Calu3 (cell line): ENCODE results near the gene HCCS. TPM values are rescaled to one million over a fixed set of nuclear protein-coding genes. Genes with fewer than 3 reads are reported as not detected.

Source experiments
- BruUV-seq: library from RNA; stranded (reverse); fragments of 400-500 nt; replicated peaks from 2 replicates; lab custom pipeline; 2021; lab: Mats Ljungman, UMichigan
- CTCF ChIA-PET: fragments of 300-600 bp; sonication (Branson Sonifier 250); formaldehyde crosslinking; loops from one replicate; lab custom pipeline; 2022; ENCODE audit warnings: antibody characterized with exemption; lab: Charles Lee
- DNase-seq: peaks from one replicate; pipeline ENCODE4 v3.0.0; 2022
- H3K27ac Mint-ChIP-seq: one replicate; pipeline ENCODE4 v1.8.0; 2022; ENCODE audit warnings: mixed read lengths; ENCODE audit not compliant: unreplicated experiment
- H3K27me3 Mint-ChIP-seq: one replicate; pipeline ENCODE4 v1.8.0; 2022; ENCODE audit warnings: mixed read lengths; ENCODE audit not compliant: unreplicated experiment
- H3K36me3 Mint-ChIP-seq: one replicate; pipeline ENCODE4 v1.8.0; 2022; ENCODE audit warnings: mild to moderate bottlenecking, moderate library complexity, mixed read lengths; ENCODE audit not compliant: insufficient read depth, unreplicated experiment
- H3K4me1 Mint-ChIP-seq: one replicate; pipeline ENCODE4 v1.8.0; 2022; ENCODE audit warnings: mild to moderate bottlenecking, low read depth, mixed read lengths; ENCODE audit not compliant: unreplicated experiment
- H3K4me3 Mint-ChIP-seq: one replicate; pipeline ENCODE4 v1.8.0; 2022; ENCODE audit warnings: mild to moderate bottlenecking, low read depth, moderate library complexity, mixed read lengths; ENCODE audit not compliant: unreplicated experiment
- H3K9me3 Mint-ChIP-seq: one replicate; pipeline ENCODE4 v1.8.0; 2022; ENCODE audit warnings: low read depth, mixed read lengths; ENCODE audit not compliant: unreplicated experiment
- intact Hi-C: fragments of 100-400 bp; cut with micrococcal nuclease; formaldehyde crosslinking; loops from one replicate; pipeline ENCODE4 v1.10.0; 2022; ENCODE audit not compliant: unreplicated experiment
- total RNA-seq: library from RNA; stranded (reverse); gene quantifications from 2 replicates; pipeline ENCODE4 v1.2.3, GENCODE V29; 2022
- TF ChIP-seq, protein P1 (sequence below): fragments of 200-600 bp; IDR thresholded peaks from one replicate; pipeline ENCODE4 v1.8.0; 2022; ENCODE audit warnings: antibody characterized with exemption; ENCODE audit not compliant: unreplicated experiment

Gene HCCS
- total RNA-seq, 1 experiment from 2014 or later = 47.1 TPM

DNA sequence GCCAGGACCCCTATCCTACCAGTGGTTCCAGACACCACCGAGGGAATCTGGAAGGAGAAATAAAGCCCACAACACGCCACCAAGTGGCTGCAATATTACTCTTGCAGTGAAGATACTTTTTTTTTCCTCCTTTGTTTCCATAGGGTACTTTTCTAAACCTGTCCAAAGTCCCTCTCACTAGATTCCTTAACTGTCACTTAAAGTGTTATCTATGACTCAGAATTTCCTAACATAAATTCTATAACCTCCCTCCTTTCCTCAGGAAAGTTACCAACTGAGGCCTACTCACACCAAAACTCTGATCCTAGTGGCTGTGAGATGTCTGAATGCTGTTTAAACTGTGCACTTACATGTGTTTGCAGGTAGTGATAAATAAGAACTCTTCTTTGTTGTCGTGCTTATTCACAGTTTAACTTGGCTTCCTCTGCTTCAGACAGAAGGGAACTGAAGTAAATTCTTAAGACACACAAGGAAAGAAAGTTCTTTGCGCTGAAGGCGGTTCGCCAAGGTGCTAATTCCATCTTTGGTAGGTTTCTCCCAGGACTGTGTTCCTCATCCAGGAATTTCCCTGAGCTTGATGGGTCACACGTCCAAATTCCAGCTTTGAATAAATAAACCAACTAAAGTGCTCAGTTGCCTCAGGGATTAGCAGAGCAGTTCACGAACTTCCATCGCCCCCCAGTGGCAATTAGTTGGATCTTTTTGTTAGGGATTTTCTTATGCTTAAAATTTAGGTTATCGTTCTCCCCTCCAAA, 10.7 kb upstream of the HCCS start:
- Mint-ChIP-seq H3K27ac (peak overlapping the region; percentile 20), H3K36me3 (no peaks in the 10 kb centered on the region), H3K4me1 (peaks cover 8% of the 10 kb centered on the region), H3K9me3 (no peaks in the 10 kb centered on the region), H3K4me3 (no peak overlapping the region), H3K27me3 (no peaks in the 10 kb centered on the region)
- TF ChIP-seq, protein P1, sequence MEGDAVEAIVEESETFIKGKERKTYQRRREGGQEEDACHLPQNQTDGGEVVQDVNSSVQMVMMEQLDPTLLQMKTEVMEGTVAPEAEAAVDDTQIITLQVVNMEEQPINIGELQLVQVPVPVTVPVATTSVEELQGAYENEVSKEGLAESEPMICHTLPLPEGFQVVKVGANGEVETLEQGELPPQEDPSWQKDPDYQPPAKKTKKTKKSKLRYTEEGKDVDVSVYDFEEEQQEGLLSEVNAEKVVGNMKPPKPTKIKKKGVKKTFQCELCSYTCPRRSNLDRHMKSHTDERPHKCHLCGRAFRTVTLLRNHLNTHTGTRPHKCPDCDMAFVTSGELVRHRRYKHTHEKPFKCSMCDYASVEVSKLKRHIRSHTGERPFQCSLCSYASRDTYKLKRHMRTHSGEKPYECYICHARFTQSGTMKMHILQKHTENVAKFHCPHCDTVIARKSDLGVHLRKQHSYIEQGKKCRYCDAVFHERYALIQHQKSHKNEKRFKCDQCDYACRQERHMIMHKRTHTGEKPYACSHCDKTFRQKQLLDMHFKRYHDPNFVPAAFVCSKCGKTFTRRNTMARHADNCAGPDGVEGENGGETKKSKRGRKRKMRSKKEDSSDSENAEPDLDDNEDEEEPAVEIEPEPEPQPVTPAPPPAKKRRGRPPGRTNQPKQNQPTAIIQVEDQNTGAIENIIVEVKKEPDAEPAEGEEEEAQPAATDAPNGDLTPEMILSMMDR = no peak
- intact Hi-C loops = loop anchor here (1.0 to 10.0 kb wide), 6 partner anchors 199 to 1116 kb away; no protein-coding TSS in a partner anchor
- no TSS peak for BruUV-seq
- CTCF ChIA-PET = interaction anchor here (0.9 to 1.8 kb wide), 3 partner anchors 331 to 375 kb away, joined by 4 to 10 read pairs (median 5); no protein-coding TSS in a partner anchor
- DNase-seq = peak; percentile 34

DNA sequence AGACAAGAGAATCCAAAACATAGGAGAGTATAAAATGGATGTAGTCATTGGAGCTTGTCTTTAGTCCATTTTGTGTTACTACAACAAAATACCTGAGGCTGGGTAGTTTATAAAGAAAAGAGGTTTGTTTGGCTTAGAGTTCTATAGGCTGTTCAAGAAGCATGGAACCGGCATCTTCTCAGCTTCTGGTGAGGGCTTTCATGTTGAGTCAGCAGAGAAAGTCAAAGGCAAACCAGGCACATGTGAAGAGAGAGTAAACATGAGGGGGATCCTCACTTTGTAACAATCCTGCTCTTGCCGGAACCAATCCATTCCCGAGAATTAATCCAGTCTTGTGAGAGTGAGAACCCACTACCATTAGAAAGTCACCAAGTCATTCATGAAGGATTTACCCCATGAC, 8.1 kb upstream of the HCCS start:
- Mint-ChIP-seq H3K9me3 (no peaks in the 10 kb centered on the region), H3K36me3 (no peaks in the 10 kb centered on the region), H3K4me3 (no peak overlapping the region), H3K27me3 (no peaks in the 10 kb centered on the region), H3K27ac (no peak overlapping the region), H3K4me1 (peaks cover 8% of the 10 kb centered on the region)
- TF ChIP-seq, protein P1 = no peak
- CTCF ChIA-PET = no interaction called here
- intact Hi-C loops = loop anchor here (10.0 kb wide), 2 partner anchors 378 to 1118 kb away; no protein-coding TSS in a partner anchor
- no TSS peak for BruUV-seq
- no peak for DNase-seq

DNA sequence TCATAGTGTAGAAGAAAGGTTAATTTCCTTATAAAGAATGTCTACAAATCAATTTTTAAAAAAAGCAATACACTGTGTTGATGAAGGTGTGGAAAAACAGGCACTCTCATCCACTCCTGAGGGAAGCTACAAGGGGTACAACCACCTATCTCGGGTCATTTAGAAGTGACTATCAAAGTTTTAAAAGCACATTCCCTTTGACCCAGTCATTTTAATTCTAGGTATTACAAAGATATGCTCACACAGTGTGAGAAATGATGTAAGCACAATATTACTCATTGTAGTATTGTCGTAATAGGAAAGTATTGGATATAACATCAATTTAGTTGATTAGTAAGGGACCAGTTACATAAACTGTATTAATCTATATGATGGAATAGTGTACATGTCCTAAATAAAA, 7.4 kb upstream of the HCCS start:
- Mint-ChIP-seq H3K9me3 (no peaks in the 10 kb centered on the region), H3K36me3 (no peaks in the 10 kb centered on the region), H3K4me3 (no peak overlapping the region), H3K27me3 (no peaks in the 10 kb centered on the region), H3K4me1 (peaks cover 8% of the 10 kb centered on the region), H3K27ac (no peak overlapping the region)
- CTCF ChIA-PET = no interaction called here
- no TSS peak for BruUV-seq
- no peak for DNase-seq
- TF ChIP-seq, protein P1 = no peak
- intact Hi-C loops = loop anchor here (10.0 kb wide), 2 partner anchors 379 to 1119 kb away; no protein-coding TSS in a partner anchor

DNA sequence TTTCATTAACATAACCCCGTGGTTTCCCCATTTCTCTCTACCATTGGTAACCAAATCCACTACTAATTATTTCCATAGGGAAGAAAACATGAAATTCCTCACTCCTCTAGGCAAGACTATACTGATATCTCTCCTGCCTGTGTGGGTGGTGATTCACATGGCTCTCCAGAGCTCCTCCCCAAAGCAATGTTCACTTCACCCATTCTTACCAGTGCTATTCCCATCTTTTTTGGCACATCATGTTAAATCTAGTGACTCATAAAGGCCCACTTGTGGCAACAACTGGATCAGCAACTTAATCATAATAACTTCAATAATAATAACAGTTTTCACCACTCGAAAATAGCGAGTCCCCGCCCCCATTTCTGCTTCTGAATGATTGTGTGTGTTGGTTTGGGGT, 6.1 kb upstream of the HCCS start:
- H3K27me3 Mint-ChIP-seq = no peaks in the 10 kb centered on the region
- CTCF ChIA-PET = no interaction called here
- no peaks in the 10 kb centered on the region for H3K36me3 Mint-ChIP-seq
- no peak for DNase-seq
- H3K4me3 Mint-ChIP-seq = no peak overlapping the region
- H3K27ac Mint-ChIP-seq = no peak overlapping the region
- H3K4me1 Mint-ChIP-seq = peaks cover 8% of the 10 kb centered on the region
- TF ChIP-seq, protein P1 = no peak
- intact Hi-C loops = loop anchor here (10.0 kb wide), 2 partner anchors 380 to 1120 kb away; no protein-coding TSS in a partner anchor
- BruUV-seq = no TSS peak
- no peaks in the 10 kb centered on the region for H3K9me3 Mint-ChIP-seq
